Activated CD8-positive, alpha-beta T cell treated with anti-CD3 and anti-CD28 coated beads, Interleukin-2, amount 10 ng/mL, durations not matched to agents 7 days and 5 days (primary cell): Measurements from ENCODE around the gene ZFP3. TPM values are rescaled to one million over a fixed set of nuclear protein-coding genes. Genes with fewer than 3 reads are reported as not detected.
A peak's percentile ranks its signal among the peaks of the same experiment; 100 is the strongest.
"Not testable (repeated sequence)": the region's sequence is repeated elsewhere in the genome, so short reads cannot be mapped to it uniquely, and the experiment has no call there.

Experiments
- ATAC-seq: fragments of 150-1000 bp; cut with Tn5 transposase; one replicate; pipeline ENCODE4 v1.10.0; 2021; ENCODE audit warnings: moderate library complexity
- CTCF ChIA-PET: fragments of 350-600 bp; sonication (Branson Sonifier 250); formaldehyde crosslinking; loops from one replicate; lab custom pipeline; 2021; ENCODE audit warnings: antibody characterized with exemption; lab: Charles Lee
- POLR2A ChIA-PET: fragments of 350-600 bp; sonication (Branson Sonifier 250); formaldehyde crosslinking; loops from one replicate; lab custom pipeline; 2021; ENCODE audit warnings: antibody characterized with exemption; lab: Charles Lee
- DNase-seq: peaks from one replicate; pipeline ENCODE4 v3.0.0-alpha.2; 2020
- H3K27ac Mint-ChIP-seq: one replicate; pipeline ENCODE4 v1.8.0; 2021; ENCODE audit warnings: mild to moderate bottlenecking, mixed read lengths
- H3K27me3 Mint-ChIP-seq: one replicate; pipeline ENCODE4 v1.8.0; 2021; ENCODE audit warnings: low read depth, mixed read lengths
- H3K36me3 Mint-ChIP-seq: one replicate; pipeline ENCODE4 v1.8.0; 2021; ENCODE audit warnings: low read depth, mixed read lengths
- H3K4me1 Mint-ChIP-seq: one replicate; pipeline ENCODE4 v1.8.0; 2021; ENCODE audit warnings: low read depth, mixed read lengths
- H3K4me3 Mint-ChIP-seq: one replicate; pipeline ENCODE4 v1.8.0; 2021; ENCODE audit warnings: mild to moderate bottlenecking, mixed read lengths
- H3K9me3 Mint-ChIP-seq: one replicate; pipeline ENCODE4 v1.8.0; 2022; ENCODE audit warnings: mixed read lengths; ENCODE audit not compliant: insufficient read depth
- total RNA-seq, 2 experiments: library from RNA; stranded (reverse); gene quantifications; one replicate each; pipeline ENCODE4 v1.2.3, GENCODE V29; 2021

ZFP3 gene
- total RNA-seq: 1 to 10 TPM; 3.3 to 3.5 TPM

DNA sequence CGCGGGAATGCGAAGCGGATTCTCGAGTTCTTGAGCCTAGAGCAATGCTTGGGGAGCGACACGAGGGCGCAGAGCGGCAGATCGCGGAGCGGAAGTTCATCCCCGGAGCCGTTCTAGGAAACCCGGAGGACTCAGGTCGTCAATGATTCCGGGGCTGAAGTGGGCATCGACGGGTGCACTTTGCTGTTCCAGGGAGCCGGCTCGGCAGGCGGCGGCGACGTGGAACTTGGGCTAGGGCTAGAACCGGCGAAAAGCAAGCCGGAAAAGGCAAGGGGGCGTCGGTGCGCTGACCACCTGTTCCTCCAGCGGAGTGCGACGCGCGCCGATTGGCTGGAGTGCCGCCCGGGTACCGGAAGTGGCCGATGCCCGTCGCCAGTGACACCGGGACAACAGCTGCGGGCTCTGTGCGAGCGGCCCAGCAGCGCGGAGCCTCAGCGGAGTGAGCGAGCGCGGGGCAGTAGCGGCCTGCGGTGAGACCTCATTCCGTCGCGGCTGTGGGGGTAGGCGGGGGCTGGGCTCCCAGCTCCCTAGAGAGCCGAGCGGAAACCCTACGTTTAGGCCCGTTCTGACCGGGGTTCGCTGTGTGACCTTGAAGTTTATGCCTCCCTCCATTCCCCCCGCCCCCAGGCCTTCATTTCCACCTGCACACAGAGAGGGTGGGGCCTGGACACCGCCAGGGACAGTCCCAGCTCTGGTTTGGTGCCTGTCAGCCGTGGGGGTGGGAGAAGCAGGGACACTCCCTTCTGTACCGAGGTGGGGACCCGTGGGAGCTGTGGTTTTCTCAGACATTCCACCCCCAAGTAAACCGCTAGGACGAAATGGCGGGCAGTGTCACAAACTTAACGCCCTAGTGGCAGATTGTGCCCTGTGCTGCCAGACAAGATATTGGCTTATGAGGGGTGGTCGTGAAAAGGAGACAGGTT lies at the start of gene ZFP3:
TSS of gene ZFP3 (plus strand) at position 362 of the 923 bp plus-strand sequence. CDS start 13,038 bp downstream, outside the sequence.
- ChIA-PET POLR2A (interaction anchor here (0.8 to 1.4 kb wide), 7 partner anchors 15 to 953 kb away, joined by 3 to 6 read pairs (median 4); no protein-coding TSS in a partner anchor), CTCF (interaction anchor here (1.1 to 1.9 kb wide), 7 partner anchors 16 to 113 kb away, joined by 3 to 9 read pairs (median 4); partner anchors contain the start of genes ZNF232 and ZNF594)
- Mint-ChIP-seq H3K36me3 (peaks cover 27% of the 10 kb centered on the region), H3K27me3 (no peaks in the 10 kb centered on the region), H3K27ac (peak within 1 kb of the TSS; percentile 84), H3K4me1 (peaks cover 22% of the 10 kb centered on the region), H3K4me3 (peak within 1 kb of the TSS; percentile 76), H3K9me3 (peaks cover 14% of the 10 kb centered on the region)
- DNase-seq: peak; percentile 83
- peak; percentile 88 for ATAC-seq

DNA sequence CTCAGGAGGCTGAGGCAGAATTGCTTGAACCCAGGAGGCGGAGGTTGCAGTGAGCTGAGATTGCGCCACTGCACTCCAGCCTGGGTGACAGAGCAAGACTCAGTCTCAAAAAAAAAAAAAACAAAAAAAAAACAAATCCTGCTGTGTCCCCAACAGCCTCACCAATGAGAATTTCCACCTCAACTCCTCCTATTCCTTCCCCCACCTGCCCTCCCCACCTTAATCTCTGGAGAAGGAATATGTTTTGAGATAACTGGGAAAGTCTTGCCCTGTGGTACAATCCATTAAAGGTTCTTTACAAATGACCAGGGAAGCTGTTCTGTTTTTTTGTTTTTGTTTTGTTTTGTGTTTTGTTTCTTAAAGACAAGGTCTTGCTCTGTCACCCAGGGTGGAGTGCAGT lies 48.1 kb upstream of the ZFP3 start:
- CTCF ChIA-PET: interaction anchor here (0.8 to 7.5 kb wide), 25 partner anchors 9 to 121 kb away, joined by 3 to 87 read pairs (median 4); partner anchors contain the start of genes RNF167, SLC25A11, SPAG7 and ZFP3
- H3K36me3 Mint-ChIP-seq, H3K9me3 Mint-ChIP-seq, POLR2A ChIA-PET, ATAC-seq, H3K27me3 Mint-ChIP-seq, DNase-seq: not testable (repeated sequence)
- peak overlapping the region; percentile 86 for H3K27ac Mint-ChIP-seq
- H3K4me3 Mint-ChIP-seq: peak overlapping the region; percentile 81
- peaks cover 17% of the 10 kb centered on the region for H3K4me1 Mint-ChIP-seq

DNA sequence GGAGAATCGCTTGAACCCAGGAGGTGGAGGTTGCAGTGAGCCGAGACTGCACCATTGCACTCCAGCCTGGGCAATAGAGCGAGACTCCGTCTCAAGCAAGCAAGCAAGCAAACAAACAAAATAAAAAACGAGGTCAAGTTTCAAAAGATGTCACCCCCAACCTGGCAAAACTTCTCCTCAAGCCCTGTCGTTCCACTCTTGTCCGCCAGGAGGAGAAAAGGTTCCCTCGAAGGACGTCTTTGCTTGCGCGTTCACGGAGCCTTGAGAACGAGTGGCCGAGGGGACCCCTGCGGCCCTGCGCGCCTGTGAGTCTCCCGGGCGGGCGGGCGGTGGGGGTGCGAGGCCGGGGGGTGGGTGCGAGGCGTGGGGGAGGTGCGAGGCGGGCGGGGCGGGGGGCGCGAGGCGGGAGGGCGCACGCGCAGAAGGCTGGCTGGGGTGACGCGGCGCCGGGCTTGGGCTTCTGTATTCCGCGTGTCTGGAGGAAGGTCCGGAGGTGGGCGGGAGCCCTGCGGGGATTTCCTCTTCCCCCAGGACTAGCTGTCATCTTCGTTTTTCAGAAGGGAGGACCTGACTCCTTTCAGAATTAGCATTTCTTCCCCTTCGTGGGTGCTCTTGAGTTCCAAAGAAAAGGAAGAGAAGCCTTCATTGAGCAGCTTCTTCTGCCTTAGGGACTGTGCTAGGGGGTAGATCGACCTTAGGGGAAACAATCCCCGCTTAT lies 46.7 kb upstream of the ZFP3 start:
- peaks cover 2% of the 10 kb centered on the region for H3K36me3 Mint-ChIP-seq
- ChIA-PET CTCF (interaction anchor here (0.6 to 7.5 kb wide), 22 partner anchors 10 to 122 kb away, joined by 3 to 87 read pairs (median 4); partner anchors contain the start of genes RNF167, SLC25A11, SPAG7 and ZFP3), POLR2A (interaction anchor here (0.7 to 1.0 kb wide), 3 partner anchors 11 to 84 kb away, joined by 3 read pairs; partner anchors contain the start of gene PFN1)
- DNase-seq (peak; percentile 89), ATAC-seq (peak; percentile 80)
- peak overlapping the region; percentile 86 for H3K27ac Mint-ChIP-seq
- no peaks in the 10 kb centered on the region for H3K9me3 Mint-ChIP-seq
- H3K27me3 Mint-ChIP-seq: peaks cover 3% of the 10 kb centered on the region
- H3K4me1 Mint-ChIP-seq: peaks cover 17% of the 10 kb centered on the region
- H3K4me3 Mint-ChIP-seq: peak overlapping the region; percentile 81

DNA sequence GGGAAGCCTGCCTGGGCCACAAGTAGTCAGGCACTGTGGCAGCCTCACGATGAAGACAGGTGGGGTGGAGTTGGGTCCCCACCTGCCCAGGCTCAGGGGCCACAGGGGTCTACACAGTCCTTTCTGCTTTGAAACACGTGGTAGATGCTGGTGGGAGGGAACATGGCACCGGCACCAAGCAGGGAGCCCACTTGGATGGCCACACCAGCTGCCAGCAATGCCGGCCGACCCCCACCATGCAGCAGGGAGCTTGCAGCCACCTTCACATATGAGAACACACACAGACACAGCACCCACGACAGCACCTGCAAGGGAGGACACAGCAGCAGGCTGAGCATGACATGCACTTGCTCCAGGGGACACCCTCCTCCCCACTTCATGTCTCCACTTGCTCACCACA lies 45.4 kb upstream of the ZFP3 start:
- H3K9me3 Mint-ChIP-seq: no peaks in the 10 kb centered on the region
- ATAC-seq (no peak), DNase-seq (no peak)
- ChIA-PET CTCF (interaction anchor here (1.2 to 7.5 kb wide), 3 partner anchors 17 to 65 kb away, joined by 4 to 87 read pairs (median 10); partner anchors contain the start of gene SPAG7), POLR2A (no interaction called here)
- peaks cover 3% of the 10 kb centered on the region for H3K27me3 Mint-ChIP-seq
- peak overlapping the region; percentile 30 for H3K27ac Mint-ChIP-seq
- H3K4me3 Mint-ChIP-seq: no peak overlapping the region
- H3K36me3 Mint-ChIP-seq: peaks cover 2% of the 10 kb centered on the region
- peaks cover 17% of the 10 kb centered on the region for H3K4me1 Mint-ChIP-seq

DNA sequence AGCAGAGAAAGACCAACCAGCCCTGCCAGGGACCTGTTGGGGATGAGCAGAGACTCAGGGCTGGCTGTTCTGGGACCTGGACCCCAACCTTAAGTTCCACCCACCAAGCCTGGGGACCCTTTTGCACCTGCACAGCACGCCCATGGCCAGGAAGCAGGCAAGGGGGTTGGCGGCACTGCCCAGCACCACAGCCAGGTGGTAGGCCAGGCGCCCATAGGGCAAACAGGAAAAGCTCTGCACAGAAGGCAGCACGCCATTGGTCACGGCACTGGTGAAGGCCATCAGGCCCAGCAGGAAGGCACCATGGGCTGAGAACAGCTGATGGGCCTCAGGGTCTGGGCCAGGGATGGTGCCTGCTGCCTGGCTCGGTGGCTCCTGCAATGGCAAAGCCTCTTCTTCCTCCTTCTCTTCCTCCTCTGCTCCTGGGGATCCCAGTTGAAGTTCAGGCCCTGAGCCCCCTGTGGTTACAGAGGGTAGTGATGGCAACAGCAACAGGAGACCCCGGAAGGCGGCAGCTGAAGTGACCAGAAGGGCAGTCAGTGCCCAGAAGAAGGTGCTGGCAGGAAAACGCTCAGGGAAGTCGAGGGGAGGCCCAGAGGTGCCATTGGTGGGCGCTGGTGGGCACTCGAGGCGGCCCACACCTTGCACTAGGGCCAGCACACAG lies 44.8 kb upstream of the ZFP3 start:
- Mint-ChIP-seq H3K36me3 (peaks cover 2% of the 10 kb centered on the region), H3K9me3 (no peaks in the 10 kb centered on the region), H3K4me1 (peaks cover 17% of the 10 kb centered on the region), H3K4me3 (no peak overlapping the region), H3K27ac (no peak overlapping the region), H3K27me3 (peaks cover 3% of the 10 kb centered on the region)
- DNase-seq (no peak), ATAC-seq (no peak)
- CTCF ChIA-PET: no interaction called here
- POLR2A ChIA-PET: interaction anchor here (0.7 kb wide), 1 partner anchor 101 kb away, joined by 3 read pairs; no protein-coding TSS in a partner anchor

DNA sequence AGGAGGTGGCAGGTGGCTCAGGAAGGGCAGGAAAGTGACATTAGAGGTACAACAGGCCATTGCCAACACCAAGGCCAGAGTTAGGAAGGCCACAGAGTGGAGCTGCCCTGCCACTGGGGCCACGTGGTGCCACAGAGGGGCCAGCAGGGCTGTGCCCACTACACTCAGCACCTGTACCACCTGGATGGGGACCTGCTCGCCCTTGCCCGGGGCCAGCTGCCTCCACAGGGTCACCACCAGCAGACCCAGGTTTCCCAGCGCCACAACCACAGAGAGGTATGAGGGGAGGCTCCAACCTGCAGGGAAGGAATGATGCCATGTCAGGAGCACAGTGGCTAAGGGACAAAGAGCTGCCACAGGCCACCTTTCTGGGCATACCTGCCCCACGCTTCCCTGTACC lies 44.2 kb upstream of the ZFP3 start:
- DNase-seq (no peak), ATAC-seq (no peak)
- no peaks in the 10 kb centered on the region for H3K9me3 Mint-ChIP-seq
- ChIA-PET CTCF (interaction anchor here (3.6 kb wide), 1 partner anchor 28 kb away, joined by 21 read pairs; no protein-coding TSS in a partner anchor), POLR2A (interaction anchor here (0.6 to 1.2 kb wide), 3 partner anchors 10 to 101 kb away, joined by 3 read pairs; no protein-coding TSS in a partner anchor)
- H3K36me3 Mint-ChIP-seq: peaks cover 2% of the 10 kb centered on the region
- no peak overlapping the region for H3K4me3 Mint-ChIP-seq
- peaks cover 3% of the 10 kb centered on the region for H3K27me3 Mint-ChIP-seq
- no peak overlapping the region for H3K27ac Mint-ChIP-seq
- H3K4me1 Mint-ChIP-seq: peaks cover 17% of the 10 kb centered on the region

DNA sequence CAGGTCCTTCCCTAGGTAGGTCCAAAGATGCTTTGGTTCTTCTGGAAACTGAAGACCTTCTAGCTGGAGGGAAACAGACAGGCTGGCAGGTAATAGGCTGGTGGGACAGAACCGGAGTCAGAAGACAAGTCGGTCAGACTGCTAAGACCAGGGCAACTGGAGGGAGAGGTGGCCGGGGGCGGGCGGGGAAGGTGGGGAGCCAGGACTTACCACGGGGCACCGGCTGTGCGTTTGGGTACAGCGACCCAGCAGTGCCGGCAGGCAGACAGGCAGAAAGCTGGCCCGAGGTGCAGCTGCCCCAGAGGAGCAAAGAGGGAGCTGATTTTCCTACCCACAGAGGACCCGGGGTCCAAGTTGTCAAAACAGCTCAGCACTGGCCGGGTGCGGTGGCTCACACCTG lies 43.6 kb upstream of the ZFP3 start:
- POLR2A ChIA-PET: interaction anchor here (0.6 to 1.2 kb wide), 2 partner anchors 11 to 39 kb away, joined by 3 read pairs; no protein-coding TSS in a partner anchor
- peaks cover 17% of the 10 kb centered on the region for H3K4me1 Mint-ChIP-seq
- CTCF ChIA-PET: interaction anchor here (1.0 to 3.6 kb wide), 2 partner anchors 14 to 28 kb away, joined by 3 to 21 read pairs; no protein-coding TSS in a partner anchor
- DNase-seq (no peak), ATAC-seq (no peak)
- peaks cover 2% of the 10 kb centered on the region for H3K36me3 Mint-ChIP-seq
- no peak overlapping the region for H3K4me3 Mint-ChIP-seq
- no peaks in the 10 kb centered on the region for H3K9me3 Mint-ChIP-seq
- peaks cover 3% of the 10 kb centered on the region for H3K27me3 Mint-ChIP-seq
- H3K27ac Mint-ChIP-seq: no peak overlapping the region

DNA sequence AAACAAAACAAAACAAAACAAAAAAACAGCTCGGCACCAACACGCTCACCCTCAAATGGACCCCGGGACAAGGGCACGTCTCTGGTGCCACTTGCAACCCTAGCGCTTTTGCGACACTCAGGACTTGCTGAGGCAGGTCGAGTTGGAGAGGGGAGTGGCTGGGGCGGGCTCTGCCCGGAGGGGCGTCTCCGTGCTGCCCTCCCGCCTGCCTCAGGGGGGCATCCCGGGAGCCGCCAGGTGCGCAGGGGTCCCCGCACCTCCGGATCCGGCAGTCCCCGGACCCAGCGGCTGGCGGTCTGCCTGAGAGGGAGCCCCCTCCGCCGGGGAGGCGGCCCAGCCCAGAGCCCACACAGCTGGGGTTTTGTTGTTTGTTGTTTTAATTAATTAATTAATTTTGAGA lies 43.0 kb upstream of the ZFP3 start, which contains the start of gene SLC52A1:
TSS of gene SLC52A1 (minus strand) at position 112 of the 400 bp plus-strand sequence. CDS start 820 bp downstream, outside the sequence.
- H3K36me3 Mint-ChIP-seq: peaks cover under 1% of the 10 kb centered on the region
- peaks cover 18% of the 10 kb centered on the region for H3K4me1 Mint-ChIP-seq
- ATAC-seq (no peak), DNase-seq (peak; percentile 27)
- H3K27ac Mint-ChIP-seq: no peak within 1 kb of the TSS
- no peak within 1 kb of the TSS for H3K4me3 Mint-ChIP-seq
- ChIA-PET CTCF (interaction anchor here (1.0 to 3.6 kb wide), 3 partner anchors 14 to 47 kb away, joined by 3 to 21 read pairs (median 4); no protein-coding TSS in a partner anchor), POLR2A (no interaction called here)
- no peaks in the 10 kb centered on the region for H3K9me3 Mint-ChIP-seq
- peaks cover 3% of the 10 kb centered on the region for H3K27me3 Mint-ChIP-seq

DNA sequence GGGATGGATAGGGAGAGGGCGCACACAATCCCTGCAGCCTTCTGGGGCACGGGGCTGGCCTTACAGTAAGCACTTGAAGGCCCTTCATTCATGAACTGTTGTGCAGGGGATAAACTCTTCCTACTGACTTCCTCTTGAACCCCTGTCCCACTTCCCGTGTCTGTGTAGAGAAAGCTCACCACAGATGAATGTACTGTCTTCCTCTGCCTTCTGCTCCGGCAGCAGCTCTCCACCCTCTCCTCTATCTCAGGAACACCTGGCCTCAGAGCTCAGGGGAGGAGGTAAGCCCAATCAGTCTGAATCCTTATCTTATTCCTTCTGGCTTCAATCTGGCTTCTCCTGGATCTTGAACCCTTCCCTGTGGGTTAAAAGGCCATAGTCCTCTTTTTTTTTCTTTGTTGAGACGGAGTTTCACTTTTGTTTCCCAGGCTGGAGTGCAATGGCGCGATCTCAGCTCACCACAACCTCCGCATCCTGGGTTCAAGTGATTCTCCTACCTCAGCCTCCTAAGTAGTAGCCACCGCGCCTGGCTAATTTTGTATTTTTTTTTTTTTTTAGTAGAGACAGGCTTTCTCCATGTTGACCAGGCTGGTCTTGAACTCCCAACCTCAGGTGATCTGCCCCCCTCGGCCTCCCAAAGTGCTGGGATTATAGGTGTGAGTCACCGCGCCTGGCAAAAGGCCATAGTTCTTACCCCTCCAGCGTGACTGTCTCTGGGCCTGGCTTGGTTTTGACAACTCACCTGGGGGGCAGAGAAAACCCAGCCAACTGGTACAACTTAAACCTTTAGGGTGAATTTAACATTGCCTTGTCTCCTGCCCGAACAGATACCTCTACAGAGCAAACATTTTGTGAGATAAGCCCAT lies 35.9 kb upstream of the ZFP3 start:
- H3K4me1 Mint-ChIP-seq: peaks cover 48% of the 10 kb centered on the region
- POLR2A ChIA-PET: interaction anchor here (1.0 kb wide), 1 partner anchor 11 kb away, joined by 3 read pairs; no protein-coding TSS in a partner anchor
- peak; percentile 75 for ATAC-seq

DNA sequence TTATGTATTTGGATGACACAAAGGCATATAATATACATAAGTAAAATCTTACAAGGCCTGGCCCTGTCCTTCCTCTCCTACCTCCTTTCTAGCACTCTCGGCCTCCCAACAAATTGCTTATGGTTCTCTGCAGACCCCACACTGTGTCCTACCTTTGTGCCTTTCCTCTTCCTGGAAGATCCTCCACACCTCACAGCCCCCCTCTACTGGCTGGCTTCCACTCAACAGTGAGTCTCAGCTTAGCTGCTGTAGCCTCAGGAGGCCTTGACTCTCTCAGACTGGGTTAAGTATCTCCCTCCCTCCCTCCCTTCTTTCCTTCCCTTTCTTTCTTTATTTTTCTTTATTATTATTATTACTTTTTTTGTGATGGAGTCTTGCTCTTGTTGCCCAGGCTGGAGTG lies 34.7 kb upstream of the ZFP3 start:
- H3K36me3 Mint-ChIP-seq: peaks cover 30% of the 10 kb centered on the region
- no peaks in the 10 kb centered on the region for H3K27me3 Mint-ChIP-seq
- no peak for ATAC-seq
- ChIA-PET POLR2A (no interaction called here), CTCF (interaction anchor here (2.5 kb wide), 1 partner anchor 19 kb away, joined by 9 read pairs; no protein-coding TSS in a partner anchor)
- peaks cover 59% of the 10 kb centered on the region for H3K4me1 Mint-ChIP-seq
- no peak for DNase-seq
- no peaks in the 10 kb centered on the region for H3K9me3 Mint-ChIP-seq
- H3K27ac Mint-ChIP-seq: peak overlapping the region; percentile 98
- H3K4me3 Mint-ChIP-seq: peak overlapping the region; percentile 93

More for the DNA sequence above, 35.9 kb upstream of the ZFP3 start:
- peak; percentile 62 for DNase-seq
- Mint-ChIP-seq H3K9me3 (no peaks in the 10 kb centered on the region), H3K4me3 (peak overlapping the region; percentile 93), H3K36me3 (peaks cover 24% of the 10 kb centered on the region), H3K27ac (peak overlapping the region; percentile 98), H3K27me3 (no peaks in the 10 kb centered on the region)
- CTCF ChIA-PET: interaction anchor here (0.8 to 1.6 kb wide), 3 partner anchors 9 to 19 kb away, joined by 4 to 9 read pairs (median 6); no protein-coding TSS in a partner anchor
